KBM-7 (cell line): ENCODE data around the gene MYO7A.

Source experiments
- DNase-seq: peaks from one replicate; pipeline ENCODE4 v3.0.0-alpha.2; 2015
- in situ Hi-C: fragments of 300-500 bp; cut with MboI; formaldehyde crosslinking; loops from 2 replicates; pipeline ENCODE4 v1.14.3; 2020; ENCODE audit warnings: low sequenced_read_pairs, low pct_unique_long_range_greater_than_20kb, mixed read lengths

Gene MYO7A

GRCh38 chr11:77201991-77202841 lies 74.2 kb downstream of the MYO7A start:
- DNase-seq, result no peak
- in situ Hi-C loops, result no loop called here

GRCh38 chr11:77202941-77203900 lies 75.2 kb downstream of the MYO7A start:
- in situ Hi-C loops, result no loop called here
- no peak for DNase-seq

GRCh38 chr11:77203901-77204753 lies 76.1 kb downstream of the MYO7A start:
- no peak for DNase-seq
- in situ Hi-C loops, result no loop called here

DNA sequence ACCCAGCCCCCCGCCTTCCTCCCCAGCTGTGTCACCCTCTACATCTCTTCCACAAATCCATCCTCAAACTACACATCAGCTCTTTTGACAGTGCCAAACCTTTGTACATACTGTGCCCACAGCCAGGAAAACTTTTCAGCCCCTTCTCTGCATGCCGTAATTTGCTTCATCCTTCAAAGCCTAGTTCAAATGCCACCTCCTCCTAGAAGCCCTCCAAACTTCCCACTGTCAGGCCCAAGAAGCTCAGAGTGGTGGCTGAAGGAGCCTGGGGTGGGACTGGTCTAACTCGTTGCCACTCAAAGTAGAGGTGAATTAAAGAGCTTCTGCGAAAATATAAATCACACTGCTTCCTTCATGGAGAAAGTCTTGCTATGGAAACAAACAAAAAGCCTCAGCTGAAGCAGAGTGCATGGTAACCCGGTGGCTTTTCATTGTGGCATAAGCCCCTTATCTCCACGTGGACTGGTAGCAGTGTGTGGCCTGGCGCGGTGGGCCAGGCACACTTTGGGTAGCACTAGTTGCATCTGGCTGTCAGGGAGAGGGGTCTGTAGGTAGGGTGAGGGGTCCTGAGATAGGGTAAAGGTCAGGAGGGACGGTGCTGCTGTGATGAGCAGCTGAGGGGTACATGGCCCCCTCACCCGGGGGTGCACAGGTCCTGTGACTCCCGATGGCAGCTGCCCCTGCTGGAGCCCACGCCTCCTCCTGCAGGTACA lies 76.9 kb downstream of the MYO7A start:
- in situ Hi-C loops, result no loop called here
- no peak for DNase-seq

DNA sequence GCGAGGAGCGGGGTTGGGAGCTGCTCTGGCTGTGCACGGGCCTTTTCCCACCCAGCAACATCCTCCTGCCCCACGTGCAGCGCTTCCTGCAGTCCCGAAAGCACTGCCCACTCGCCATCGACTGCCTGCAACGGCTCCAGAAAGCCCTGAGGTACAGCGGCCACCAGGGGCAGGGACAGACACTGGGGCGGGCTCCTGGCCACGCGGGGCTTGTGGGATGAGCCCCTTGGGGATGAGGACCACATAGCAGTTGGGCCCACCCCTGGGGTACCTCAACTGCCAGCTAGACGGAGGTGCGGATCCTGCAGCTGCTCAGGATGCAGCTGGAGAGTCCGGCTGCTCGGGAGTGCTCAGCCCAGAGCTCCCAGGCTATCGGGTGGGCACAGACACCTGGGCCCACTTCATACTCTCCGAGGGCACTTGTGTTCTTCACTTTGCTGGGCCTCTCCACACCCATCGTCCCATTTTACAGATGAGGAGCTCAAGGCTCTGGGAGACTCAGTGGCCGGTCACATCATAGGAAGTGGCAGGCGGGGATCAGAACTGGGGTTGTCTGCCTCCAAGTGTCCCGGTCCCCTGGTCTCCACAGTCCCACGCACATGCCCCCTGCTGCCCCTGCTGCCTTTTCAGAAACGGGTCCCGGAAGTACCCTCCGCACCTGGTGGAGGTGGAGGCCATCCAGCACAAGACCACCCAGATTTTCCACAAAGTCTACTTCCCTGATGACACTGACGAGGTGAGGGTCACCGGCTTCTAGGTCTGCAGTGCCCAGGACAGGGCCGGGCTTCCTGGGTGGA lies 77.6 kb downstream of the MYO7A start:
- in situ Hi-C loops, result no loop called here
- no peak for DNase-seq

GRCh38 chr11:77206264-77207018 lies 78.4 kb downstream of the MYO7A start:
- in situ Hi-C loops, result no loop called here
- DNase-seq, result peak; percentile 37

GRCh38 chr11:77207019-77207485 lies 79.0 kb downstream of the MYO7A start:
- DNase-seq, result no peak
- in situ Hi-C loops, result no loop called here

DNA sequence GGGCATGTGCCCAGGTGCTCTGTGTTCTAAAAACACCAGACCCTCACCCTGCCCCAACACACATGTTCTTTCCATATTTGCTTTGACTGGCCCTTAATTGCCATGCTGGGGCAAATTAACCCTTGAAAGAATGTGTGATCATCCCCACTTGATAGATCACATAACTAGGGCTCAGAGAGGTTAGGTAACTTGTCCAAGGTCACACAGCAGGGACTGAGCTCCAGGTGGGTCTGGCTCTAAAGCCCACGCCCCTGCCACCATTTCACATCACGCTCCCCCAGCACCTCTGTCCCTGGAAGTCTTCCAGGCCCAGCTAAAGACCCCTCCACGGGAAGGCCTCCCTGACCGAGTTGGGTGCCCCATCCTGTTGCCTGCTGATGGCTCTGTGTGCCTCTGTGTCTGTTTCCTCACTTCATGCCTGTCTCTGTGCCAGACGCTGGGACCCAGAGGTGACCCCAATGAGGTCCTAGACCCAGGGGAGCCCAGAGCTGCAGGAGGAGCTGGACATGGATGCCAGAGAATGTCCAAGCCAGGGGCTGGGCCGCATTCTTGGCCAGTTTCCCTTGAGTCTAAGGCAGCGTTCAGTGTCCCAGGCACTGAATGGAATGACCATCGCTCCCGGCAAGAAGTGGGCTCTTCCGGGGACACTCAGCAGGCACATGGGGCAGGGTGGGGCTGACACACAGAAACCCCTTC lies 79.7 kb downstream of the MYO7A start:
- in situ Hi-C loops, result no loop called here
- DNase-seq, result no peak

DNA sequence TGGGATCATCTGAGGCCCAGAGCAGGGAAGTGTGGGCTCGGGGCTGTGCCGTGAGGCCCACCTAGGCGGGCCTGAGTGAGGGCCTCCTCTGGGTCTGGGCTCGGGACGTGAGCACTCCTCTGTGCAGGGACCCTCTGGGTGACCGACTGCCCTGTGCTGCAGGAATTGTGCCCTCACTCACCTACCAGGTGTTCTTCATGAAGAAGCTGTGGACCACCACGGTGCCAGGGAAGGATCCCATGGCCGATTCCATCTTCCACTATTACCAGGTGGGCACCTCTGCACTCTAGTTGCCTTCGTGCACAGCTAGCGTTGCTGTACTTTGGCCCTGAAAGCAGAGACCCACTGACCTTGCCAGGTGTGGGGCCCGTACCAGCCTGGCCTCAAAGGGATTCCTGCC lies 80.5 kb downstream of the MYO7A start:
- no peak for DNase-seq
- in situ Hi-C loops, result no loop called here

DNA sequence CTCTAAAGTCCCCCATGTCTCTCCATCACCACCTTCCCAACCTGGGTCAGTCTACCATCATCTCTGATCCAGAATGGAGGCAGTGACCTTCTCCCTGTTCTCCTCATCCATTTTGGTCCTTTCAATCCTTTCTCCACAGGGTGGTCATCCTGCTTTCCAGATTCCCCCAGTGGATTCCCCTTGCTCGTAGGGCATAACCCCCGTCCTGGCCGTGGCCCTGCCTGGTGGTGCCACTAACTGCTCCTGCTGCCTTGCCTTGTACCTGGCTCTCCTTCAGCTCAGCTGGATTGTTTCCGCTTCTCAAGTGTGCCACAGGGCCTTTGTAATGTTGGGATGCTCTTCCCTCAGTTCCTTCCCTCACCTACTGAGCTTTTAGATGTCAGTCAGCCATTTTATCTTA lies 81.6 kb downstream of the MYO7A start:
- in situ Hi-C loops, result no loop called here
- DNase-seq, result no peak

- DNase-seq, result no peak
- in situ Hi-C loops, result no loop called here
These were observed 83.0 kb downstream of the MYO7A start for GRCh38 chr11:77211040-77211451.

DNA sequence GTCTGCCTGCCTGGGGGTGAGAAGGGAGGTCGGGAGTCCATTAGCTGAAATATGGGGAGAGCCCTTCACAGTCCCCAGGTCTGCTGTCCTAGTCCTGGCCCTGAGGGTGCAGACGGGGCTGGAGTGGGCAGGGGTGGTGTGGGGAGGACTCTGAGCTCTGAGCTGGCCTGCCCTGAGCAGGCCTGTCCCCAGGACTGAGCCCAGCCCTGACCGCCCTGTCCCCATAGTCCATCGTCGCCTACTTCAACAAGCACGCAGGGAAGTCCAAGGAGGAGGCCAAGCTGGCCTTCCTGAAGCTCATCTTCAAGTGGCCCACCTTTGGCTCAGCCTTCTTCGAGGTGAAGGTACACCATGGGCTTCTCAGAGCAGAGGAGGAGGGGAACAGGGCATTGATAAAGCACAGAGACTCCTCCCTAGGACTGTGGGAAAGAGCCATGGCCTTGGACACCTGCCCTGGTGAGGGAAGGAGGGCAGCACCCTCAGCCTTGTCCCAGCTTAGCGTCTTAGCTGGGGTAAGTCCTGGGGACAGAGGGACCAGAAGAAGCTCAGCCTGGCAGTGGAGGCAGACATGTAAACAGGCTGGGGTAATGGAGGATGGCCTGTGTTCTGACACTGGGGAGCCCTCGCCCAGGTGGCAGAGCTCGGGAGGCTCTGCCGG lies 83.7 kb downstream of the MYO7A start:
- in situ Hi-C loops, result no loop called here
- no peak for DNase-seq

GRCh38 chr11:77212314-77213007 lies 84.4 kb downstream of the MYO7A start:
- DNase-seq, result no peak
- in situ Hi-C loops, result no loop called here

GRCh38 chr11:77213029-77213579 lies 85.1 kb downstream of the MYO7A start:
- in situ Hi-C loops, result no loop called here
- no peak for DNase-seq
